SU-DHL-6 (cell line): ENCODE data around the gene DNAL4.

Experiments
- EZH2phosphoT487 ChIP-seq: fragments of 200-600 bp; sonication (generic), shearing (Covaris generic); conservative IDR thresholded peaks from 2 replicates; pipeline ENCODE4 v1.6.1; 2018; ENCODE audit warnings: mild to moderate bottlenecking, antibody characterized with exemption, low read length, moderate library complexity, mixed read lengths
- TF ChIP-seq, protein P1 (sequence below): fragments of 200-600 bp; sonication (generic); IDR thresholded peaks from one replicate; pipeline ENCODE4 v1.5.1; 2017; ENCODE audit warnings: antibody characterized with exemption, mild to moderate bottlenecking, low read length, moderate library complexity; ENCODE audit not compliant: insufficient read depth, poor library complexity, severe bottlenecking

GRCh38 chr22:38733724-38734381 is 60.1 kb downstream of the DNAL4 start:
- TF ChIP-seq, protein P1, sequence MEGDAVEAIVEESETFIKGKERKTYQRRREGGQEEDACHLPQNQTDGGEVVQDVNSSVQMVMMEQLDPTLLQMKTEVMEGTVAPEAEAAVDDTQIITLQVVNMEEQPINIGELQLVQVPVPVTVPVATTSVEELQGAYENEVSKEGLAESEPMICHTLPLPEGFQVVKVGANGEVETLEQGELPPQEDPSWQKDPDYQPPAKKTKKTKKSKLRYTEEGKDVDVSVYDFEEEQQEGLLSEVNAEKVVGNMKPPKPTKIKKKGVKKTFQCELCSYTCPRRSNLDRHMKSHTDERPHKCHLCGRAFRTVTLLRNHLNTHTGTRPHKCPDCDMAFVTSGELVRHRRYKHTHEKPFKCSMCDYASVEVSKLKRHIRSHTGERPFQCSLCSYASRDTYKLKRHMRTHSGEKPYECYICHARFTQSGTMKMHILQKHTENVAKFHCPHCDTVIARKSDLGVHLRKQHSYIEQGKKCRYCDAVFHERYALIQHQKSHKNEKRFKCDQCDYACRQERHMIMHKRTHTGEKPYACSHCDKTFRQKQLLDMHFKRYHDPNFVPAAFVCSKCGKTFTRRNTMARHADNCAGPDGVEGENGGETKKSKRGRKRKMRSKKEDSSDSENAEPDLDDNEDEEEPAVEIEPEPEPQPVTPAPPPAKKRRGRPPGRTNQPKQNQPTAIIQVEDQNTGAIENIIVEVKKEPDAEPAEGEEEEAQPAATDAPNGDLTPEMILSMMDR: no peak
- TF ChIP-seq EZH2phosphoT487: no peak
